NCI-H526 treated with DMSO at 0.1 percent for 48 hours (cell line): ENCODE data around the gene NTRK3.

Source experiments
- DNase-seq: peaks from one replicate; lab custom pipeline; 2025; lab: John Stamatoyannopoulos, UW

NTRK3 gene

GRCh38 chr15:88179562-88179961 lies 77.0 kb downstream of the NTRK3 start:
- DNase-seq = no peak

- DNase-seq = no peak
These were observed 77.9 kb downstream of the NTRK3 start for GRCh38 chr15:88178631-88179030.

- no peak for DNase-seq
These were observed 79.1 kb downstream of the NTRK3 start for GRCh38 chr15:88177451-88177850.

GRCh38 chr15:88174571-88174970 lies 82.0 kb downstream of the NTRK3 start:
- no peak for DNase-seq

GRCh38 chr15:88166082-88166993 lies 90.2 kb downstream of the NTRK3 start:
- DNase-seq = no peak

- no peak for DNase-seq
These were observed 94.9 kb downstream of the NTRK3 start for GRCh38 chr15:88161636-88162035.

GRCh38 chr15:88155310-88155709 lies 101.2 kb downstream of the NTRK3 start:
- no peak for DNase-seq

- no peak for DNase-seq
These were observed 103.9 kb downstream of the NTRK3 start for GRCh38 chr15:88152672-88153071.

- DNase-seq = no peak
These were observed 108.8 kb downstream of the NTRK3 start for GRCh38 chr15:88147760-88148159.

GRCh38 chr15:88144921-88145653 lies 111.5 kb downstream of the NTRK3 start:
- no peak for DNase-seq

- no peak for DNase-seq
These were observed 114.4 kb downstream of the NTRK3 start for GRCh38 chr15:88142121-88142520.

- no peak for DNase-seq
These were observed 115.2 kb downstream of the NTRK3 start for GRCh38 chr15:88141269-88141889.

- no peak for DNase-seq
These were observed 116.1 kb downstream of the NTRK3 start for GRCh38 chr15:88140398-88140797.

- no peak for DNase-seq
These were observed 116.6 kb downstream of the NTRK3 start for GRCh38 chr15:88139936-88140335.

GRCh38 chr15:88133795-88134194 lies 122.7 kb downstream of the NTRK3 start:
- DNase-seq = no peak

GRCh38 chr15:88132499-88132898 lies 124.0 kb downstream of the NTRK3 start:
- DNase-seq = no peak

GRCh38 chr15:88131937-88132336 lies 124.6 kb downstream of the NTRK3 start:
- DNase-seq = no peak

- DNase-seq = no peak
These were observed 129.1 kb downstream of the NTRK3 start for GRCh38 chr15:88127432-88127790.

- DNase-seq = no peak
These were observed 129.7 kb downstream of the NTRK3 start for GRCh38 chr15:88126695-88127431.

- no peak for DNase-seq
These were observed 131.0 kb downstream of the NTRK3 start for GRCh38 chr15:88125576-88125975.

- no peak for DNase-seq
These were observed 132.3 kb downstream of the NTRK3 start for GRCh38 chr15:88124199-88124598.

- DNase-seq = no peak
These were observed 134.5 kb downstream of the NTRK3 start for GRCh38 chr15:88121968-88122530.
